PFSK-1 (cell line): ENCODE data around the gene VPS13D.

Experiments
- POLR2AphosphoS5 ChIP-seq: IDR thresholded peaks from 2 replicates; pipeline ENCODE4 v1.6.1; 2012; ENCODE audit warnings: low read depth, mild to moderate bottlenecking, control low read depth, low read length, moderate library complexity
- REST ChIP-seq, 2 experiments: IDR thresholded peaks; 2 replicates each; pipeline versions ENCODE4 v1.6.1 to v1.8.0; 2011 to 2012; ENCODE audit warnings: low read depth in 2 of 2, low read length in 2 of 2, control low read depth in 1 of 2, inconsistent platforms in 1 of 2, mild to moderate bottlenecking in 1 of 2, moderate library complexity in 1 of 2; ENCODE audit not compliant: insufficient read depth in 1 of 2
- TAF1 ChIP-seq: IDR thresholded peaks from 2 replicates; pipeline ENCODE4 v1.6.1; 2012; ENCODE audit warnings: low read length, control low read depth, borderline replicate concordance; ENCODE audit not compliant: insufficient read depth

- TF ChIP-seq POLR2AphosphoS5 (no peak), TAF1 (no peak), REST (IDR thresholded peaks at IDR 0.05; ENCODE audit: insufficient read depth in 1 of 2, low read depth in 2 of 2, low read length in 2 of 2) (no peak)
These were observed 70.9 kb downstream of the VPS13D start for GRCh38 chr1:12300706-12301105.
